Measurements from ENCODE around the gene CAV3. TPM values are rescaled to one million over a fixed set of nuclear protein-coding genes. Genes with fewer than 3 reads are reported as not detected.

CAV3 gene
- total and polyA plus RNA-seq, 9 of the 15 experiments (the other 6 are each of a cell fraction or from before 2014, with no cell fraction given) = not detected

GRCh38 chr3:8705575-8705974 is 28.0 kb upstream of the CAV3 start:
- Histone ChIP-seq H4K20me1 (replicated peaks; ENCODE audit: control insufficient read depth, insufficient read depth, low read length) (no peaks in the 10 kb centered on the region), H3K27me3 (ENCODE audit: control insufficient read depth in 2 of 2, insufficient read depth in 2 of 2, low read length in 2 of 2) (peaks cover 2 to 19% of the 10 kb centered on the region in 2 experiments; a peak in 3 of 5 replicates), H3K79me2 (ENCODE audit: control insufficient read depth, insufficient read depth, low read length) (no peaks in the 10 kb centered on the region), H3K4me2 (ENCODE audit: insufficient read depth, low read length) (no peak overlapping the region), H3K27ac (ENCODE audit: extremely low read depth, low read depth, low read length) (no peak overlapping the region), H3K9me1 (ENCODE audit: control insufficient read depth, insufficient read depth, low read length) (no peaks in the 10 kb centered on the region), H3K4me1 (replicated peaks in 1 of 2; ENCODE audit: control insufficient read depth in 2 of 2, insufficient read depth in 2 of 2, low read length in 2 of 2) (no peaks in the 10 kb centered on the region), H3K9me3 (replicated peaks; ENCODE audit: control insufficient read depth, insufficient read depth, low read depth, low read length) (no peaks in the 10 kb centered on the region), H3K36me3 (ENCODE audit: control insufficient read depth, insufficient read depth, low read length) (no peaks in the 10 kb centered on the region), H3K9ac (ENCODE audit: insufficient read depth in 1 of 2, low read depth in 2 of 2, low read length in 2 of 2) (no peak overlapping the region), H3K4me3 (no peak overlapping the region), H2AFZ (ENCODE audit: low read depth, low read length) (no peak overlapping the region)
- WGBS (ENCODE audit: insufficient coverage, low coverage, missing lambda C conversion rate) = 0% methylated on average over 3 of the region's 3 CpGs
- ATAC-seq (no peak), DNase-seq (ENCODE audit: extremely low read depth in 1 of 4, low spot score in 3 of 4) (peak in 3 of 4 experiments; percentile 1 to 4 (median 3)), FAIRE-seq (no peak)
- in situ Hi-C loops (cut with MboI) (no loop called here), intact Hi-C loops (cut with micrococcal nuclease) (no loop called here)
- CTCF ChIA-PET (ENCODE audit: low intra/inter-chr PET ratio) = no interaction called here
- BruUV-seq (replicated peaks) = no TSS peak
- POLR2A ChIA-PET = interaction anchor here (0.9 kb wide), 1 partner anchor 28 kb away, joined by 4 read pairs; the partner anchor contains the start of gene CAV3
- TF ChIP-seq ZNF445 (CRISPR knock-in tag; IDR thresholded peaks at IDR 0.05; ENCODE audit: low read depth) = no peak
- no peak for TF ChIP-seq YBX1 (IDR thresholded peaks at IDR 0.05)
- no peak for TF ChIP-seq CTBP1 (IDR thresholded peaks at IDR 0.05; ENCODE audit: borderline replicate concordance)
- TF ChIP-seq STAT5A (IDR thresholded peaks at IDR 0.05; ENCODE audit: borderline replicate concordance, low read length) = no peak
- no peak for TF ChIP-seq HNRNPLL (IDR thresholded peaks at IDR 0.05; ENCODE audit: low read depth, low read length, poor library complexity, severe bottlenecking)
- no peak for TF ChIP-seq NFXL1 (CRISPR knock-in tag; IDR thresholded peaks at IDR 0.05)
- no peak for TF ChIP-seq ZNF121 (CRISPR knock-in tag; conservative IDR thresholded peaks at IDR 0.05)
- TF ChIP-seq ZNF408 (CRISPR knock-in tag; IDR thresholded peaks at IDR 0.05; ENCODE audit: low read depth) = no peak
- no peak for TF ChIP-seq RCOR1 (IDR thresholded peaks at IDR 0.05; ENCODE audit: borderline replicate concordance in 1 of 2, low read depth in 2 of 2, low read length in 2 of 2)
- no peak for TF ChIP-seq PRDM10 (IDR thresholded peaks at IDR 0.05; ENCODE audit: partially characterized antibody)
- no peak for TF ChIP-seq NUFIP1 (IDR thresholded peaks at IDR 0.05; ENCODE audit: partially characterized antibody)
- no peak for TF ChIP-seq ESRRA (IDR thresholded peaks at IDR 0.05; ENCODE audit: borderline replicate concordance, low read depth)
- TF ChIP-seq HIVEP1 (CRISPR knock-in tag; IDR thresholded peaks at IDR 0.05) = no peak
- TF ChIP-seq ZNF449 (CRISPR knock-in tag; IDR thresholded peaks at IDR 0.05) = no peak
- no peak for TF ChIP-seq SMC3 (conservative IDR thresholded peaks at IDR 0.05; ENCODE audit: insufficient read depth, low read depth, low read length)
